Natural killer cell (primary cell): ENCODE measurements around the gene OBP2A. TPM values are rescaled to one million over a fixed set of nuclear protein-coding genes. Genes with fewer than 3 reads are reported as not detected.

Source experiments
- ATAC-seq, 3 donors: fragments of 150-1000 bp in 2 of 3; fragments of 200-7000 bp in 1 of 3; cut with Tn5 transposase; 1 replicate in 1 of 3; 2 replicates in 2 of 3; pipeline ENCODE4 v1.10.0; 2021; ENCODE audit warnings: mild to moderate bottlenecking in 2 of 3, moderate library complexity in 2 of 3
- DNase-seq, 2 donors: peaks; one replicate each; pipeline versions ENCODE4 v3.0.0 to v3.0.0-alpha.2; 2013 to 2021; ENCODE audit warnings: mixed read lengths in 1 of 2
- H3K27ac ChIP-seq: one replicate; pipeline ENCODE4 v1.5.1; 2013; ENCODE audit warnings: mild to moderate bottlenecking, low read length
- H3K27me3 ChIP-seq: one replicate; pipeline ENCODE4 v1.6.1; 2013; ENCODE audit warnings: low read length; ENCODE audit not compliant: control insufficient read depth, insufficient read depth
- H3K36me3 ChIP-seq: one replicate; pipeline ENCODE4 v1.6.1; 2013; ENCODE audit warnings: low read length; ENCODE audit not compliant: control insufficient read depth, insufficient read depth
- H3K4me1 ChIP-seq: one replicate; pipeline ENCODE4 v1.6.1; 2013; ENCODE audit warnings: low read length; ENCODE audit not compliant: control insufficient read depth, insufficient read depth
- H3K4me3 ChIP-seq: one replicate; pipeline ENCODE4 v1.5.1; 2013; ENCODE audit warnings: low read length
- H3K9me3 ChIP-seq: one replicate; pipeline ENCODE4 v1.6.1; 2013; ENCODE audit warnings: low read length; ENCODE audit not compliant: control insufficient read depth, insufficient read depth
- H3K27ac Mint-ChIP-seq, 2 donors: one replicate each; pipeline ENCODE4 v1.8.0; 2022; ENCODE audit warnings: mild to moderate bottlenecking in 2 of 2, mixed read lengths in 2 of 2, moderate library complexity in 1 of 2
- H3K27me3 Mint-ChIP-seq, 2 donors: one replicate each; pipeline ENCODE4 v1.8.0; 2022; ENCODE audit warnings: low read depth in 2 of 2, mixed read lengths in 2 of 2
- H3K36me3 Mint-ChIP-seq: one replicate; pipeline ENCODE4 v1.8.0; 2022; ENCODE audit warnings: mixed read lengths
- H3K4me1 Mint-ChIP-seq, 2 donors: one replicate each; pipeline ENCODE4 v1.8.0; 2022; ENCODE audit warnings: mixed read lengths in 2 of 2
- H3K4me3 Mint-ChIP-seq: one replicate; pipeline ENCODE4 v1.8.0; 2022; ENCODE audit warnings: mild to moderate bottlenecking, moderate library complexity, mixed read lengths
- H3K9me3 Mint-ChIP-seq, 2 donors: one replicate each; pipeline ENCODE4 v1.8.0; 2022; ENCODE audit warnings: mixed read lengths in 2 of 2
- CTCF ChIP-seq: fragments of 200-600 bp; IDR thresholded peaks from one replicate; pipeline ENCODE4 v1.8.0; 2022; ENCODE audit warnings: antibody characterized with exemption
- whole genome bisulfite sequencing: methylation state at CpG from one replicate; pipeline ENCODE4 v1.1.7; 2013; ENCODE audit warnings: missing lambda C conversion rate; ENCODE audit not compliant: insufficient coverage; 5-methylcytosine and 5-hydroxymethylcytosine counted together
- intact Hi-C: fragments of 100-400 bp; cut with micrococcal nuclease; formaldehyde crosslinking; loops from one replicate; pipeline ENCODE4 v1.14.2; 2022
- total RNA-seq, 4 donors: library from RNA; stranded (reverse); fragments of 120-200 nt in 1 of 4; gene quantifications; one replicate each; pipeline versions ENCODE4 v1.2.3 to v1.2.4, GENCODE V29; 2013 to 2022

OBP2A gene
- total RNA-seq, 3 donors from 2014 or later (not counting 1 experiment from before 2014, with no cell fraction given): not detected

GRCh38 chr9:135520916-135521607 is 24.9 kb upstream of the OBP2A start, which contains the start of gene LCN1:
LCN1 (plus strand) TSS chr9:135521440; CDS start chr9:135521498, 58 bp downstream.
- DNase-seq (no peak), ATAC-seq (no peak)
- Histone ChIP-seq H3K9me3 (no peaks in the 10 kb centered on the region), H3K27me3 (no peaks in the 10 kb centered on the region), H3K4me3 (no peak within 1 kb of the TSS), H3K36me3 (no peaks in the 10 kb centered on the region), H3K27ac (no peak within 1 kb of the TSS), H3K4me1 (no peaks in the 10 kb centered on the region)
- Mint-ChIP-seq H3K4me3 (no peak within 1 kb of the TSS), H3K4me1 (no peaks in the 10 kb centered on the region), H3K9me3 (no peaks in the 10 kb centered on the region), H3K27ac (no peak within 1 kb of the TSS), H3K27me3 (peaks cover 3 to 14% of the 10 kb centered on the region in 2 donors), H3K36me3 (no peaks in the 10 kb centered on the region)
- intact Hi-C loops: no loop called here
- 90% methylated on average over 18 of the region's 18 CpGs for WGBS
- no peak for TF ChIP-seq CTCF

- no peaks in the 10 kb centered on the region for H3K36me3 ChIP-seq
- intact Hi-C loops: no loop called here
- DNase-seq: no peak
Measured at GRCh38 chr9:135521608-135522095, 24.3 kb upstream of the OBP2A start.

GRCh38 chr9:135522137-135522877 is 23.6 kb upstream of the OBP2A start:
- DNase-seq: peak in 1 of 2 donors; percentile 9
- Histone ChIP-seq H3K9me3 (no peaks in the 10 kb centered on the region), H3K27ac (no peak overlapping the region), H3K4me3 (no peak overlapping the region), H3K36me3 (no peaks in the 10 kb centered on the region), H3K4me1 (no peaks in the 10 kb centered on the region), H3K27me3 (no peaks in the 10 kb centered on the region)
- no peak for ATAC-seq
- Mint-ChIP-seq H3K36me3 (no peaks in the 10 kb centered on the region), H3K4me1 (no peaks in the 10 kb centered on the region), H3K27ac (no peak overlapping the region), H3K9me3 (no peaks in the 10 kb centered on the region), H3K27me3 (peaks cover 3 to 13% of the 10 kb centered on the region in 2 donors), H3K4me3 (no peak overlapping the region)
- intact Hi-C loops: no loop called here
- TF ChIP-seq CTCF: no peak
- 62% methylated on average over 13 of the region's 16 CpGs for WGBS

More at GRCh38 chr9:135521608-135522095, 24.3 kb upstream of the OBP2A start:
- no peak for TF ChIP-seq CTCF
- Mint-ChIP-seq H3K4me1 (no peaks in the 10 kb centered on the region), H3K27ac (no peak overlapping the region), H3K9me3 (no peaks in the 10 kb centered on the region), H3K4me3 (no peak overlapping the region), H3K27me3 (peaks cover 3 to 14% of the 10 kb centered on the region in 2 donors), H3K36me3 (no peaks in the 10 kb centered on the region)
- Histone ChIP-seq H3K27ac (no peak overlapping the region), H3K9me3 (no peaks in the 10 kb centered on the region), H3K27me3 (no peaks in the 10 kb centered on the region), H3K4me3 (no peak overlapping the region), H3K4me1 (no peaks in the 10 kb centered on the region)
- WGBS: 87% methylated on average over 8 of the region's 11 CpGs
- ATAC-seq: no peak
